ENCODE results near the gene EEFSEC. TPM values are rescaled to one million over a fixed set of nuclear protein-coding genes. Genes with fewer than 3 reads are reported as not detected.

Gene EEFSEC
- total RNA-seq, 1 donor from 2014 or later = 0.92 TPM

- no peaks in the 10 kb centered on the region for H3K27me3 ChIP-seq
- Mint-ChIP-seq H3K9me3 (no peaks in the 10 kb centered on the region), H3K4me3 (no peak overlapping the region), H3K27ac (no peak overlapping the region), H3K36me3 (no peaks in the 10 kb centered on the region), H3K27me3 (ENCODE audit: insufficient read depth, low read depth) (no peaks in the 10 kb centered on the region), H3K4me1 (no peaks in the 10 kb centered on the region)
- no peaks in the 10 kb centered on the region for H3F3A ChIP-seq (ENCODE audit: low read depth)
- H3K4me1 ChIP-seq = no peaks in the 10 kb centered on the region
- no peak overlapping the region for H3K9ac ChIP-seq
- no peaks in the 10 kb centered on the region for H3K36me3 ChIP-seq
- no peak for DNase-seq (ENCODE audit: low spot score)
- no peaks in the 10 kb centered on the region for H3K9me3 ChIP-seq (ENCODE audit: low read depth)
- no peaks in the 10 kb centered on the region for H3K79me2 ChIP-seq (ENCODE audit: low read depth)
- TF ChIP-seq, protein P1, sequence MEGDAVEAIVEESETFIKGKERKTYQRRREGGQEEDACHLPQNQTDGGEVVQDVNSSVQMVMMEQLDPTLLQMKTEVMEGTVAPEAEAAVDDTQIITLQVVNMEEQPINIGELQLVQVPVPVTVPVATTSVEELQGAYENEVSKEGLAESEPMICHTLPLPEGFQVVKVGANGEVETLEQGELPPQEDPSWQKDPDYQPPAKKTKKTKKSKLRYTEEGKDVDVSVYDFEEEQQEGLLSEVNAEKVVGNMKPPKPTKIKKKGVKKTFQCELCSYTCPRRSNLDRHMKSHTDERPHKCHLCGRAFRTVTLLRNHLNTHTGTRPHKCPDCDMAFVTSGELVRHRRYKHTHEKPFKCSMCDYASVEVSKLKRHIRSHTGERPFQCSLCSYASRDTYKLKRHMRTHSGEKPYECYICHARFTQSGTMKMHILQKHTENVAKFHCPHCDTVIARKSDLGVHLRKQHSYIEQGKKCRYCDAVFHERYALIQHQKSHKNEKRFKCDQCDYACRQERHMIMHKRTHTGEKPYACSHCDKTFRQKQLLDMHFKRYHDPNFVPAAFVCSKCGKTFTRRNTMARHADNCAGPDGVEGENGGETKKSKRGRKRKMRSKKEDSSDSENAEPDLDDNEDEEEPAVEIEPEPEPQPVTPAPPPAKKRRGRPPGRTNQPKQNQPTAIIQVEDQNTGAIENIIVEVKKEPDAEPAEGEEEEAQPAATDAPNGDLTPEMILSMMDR (IDR thresholded peaks at IDR 0.05) = no peak
- no peak for TF ChIP-seq EZH2 (IDR thresholded peaks at IDR 0.05)
- no peak for TF ChIP-seq EZH2phosphoT487 (IDR thresholded peaks at IDR 0.05)
- H3K4me3 ChIP-seq = no peak overlapping the region
- no peaks in the 10 kb centered on the region for H4K20me1 ChIP-seq (ENCODE audit: low read depth)
- no peak overlapping the region for H3K4me2 ChIP-seq
- no peak overlapping the region for H3K27ac ChIP-seq
- H2AFZ ChIP-seq (replicated peaks) = no peak overlapping the region
Observed at GRCh38 chr3:128301186-128302023, 148.1 kb downstream of the EEFSEC start.

- TF ChIP-seq, protein P1 (IDR thresholded peaks at IDR 0.05) = no peak
- TF ChIP-seq EZH2phosphoT487 (IDR thresholded peaks at IDR 0.05) (no peak), EZH2 (IDR thresholded peaks at IDR 0.05) (no peak)
- no peaks in the 10 kb centered on the region for H3K36me3 Mint-ChIP-seq
- Histone ChIP-seq H3K9ac (no peak overlapping the region), H3K36me3 (no peaks in the 10 kb centered on the region), H3K4me1 (no peaks in the 10 kb centered on the region), H3F3A (ENCODE audit: low read depth) (no peaks in the 10 kb centered on the region), H3K79me2 (ENCODE audit: low read depth) (no peaks in the 10 kb centered on the region), H3K4me3 (no peak overlapping the region), H2AFZ (replicated peaks) (no peak overlapping the region), H4K20me1 (ENCODE audit: low read depth) (no peaks in the 10 kb centered on the region), H3K4me2 (no peak overlapping the region), H3K27me3 (no peaks in the 10 kb centered on the region), H3K9me3 (ENCODE audit: low read depth) (no peaks in the 10 kb centered on the region), H3K27ac (no peak overlapping the region)
- H3K9me3 Mint-ChIP-seq = no peaks in the 10 kb centered on the region
- no peak overlapping the region for H3K4me3 Mint-ChIP-seq
- peaks cover 2% of the 10 kb centered on the region for H3K4me1 Mint-ChIP-seq
- peaks cover 2% of the 10 kb centered on the region for H3K27me3 Mint-ChIP-seq (ENCODE audit: insufficient read depth, low read depth)
- DNase-seq (ENCODE audit: low spot score) = no peak
- no peak overlapping the region for H3K27ac Mint-ChIP-seq
Observed at GRCh38 chr3:128306481-128306880, 153.2 kb downstream of the EEFSEC start.

DNA sequence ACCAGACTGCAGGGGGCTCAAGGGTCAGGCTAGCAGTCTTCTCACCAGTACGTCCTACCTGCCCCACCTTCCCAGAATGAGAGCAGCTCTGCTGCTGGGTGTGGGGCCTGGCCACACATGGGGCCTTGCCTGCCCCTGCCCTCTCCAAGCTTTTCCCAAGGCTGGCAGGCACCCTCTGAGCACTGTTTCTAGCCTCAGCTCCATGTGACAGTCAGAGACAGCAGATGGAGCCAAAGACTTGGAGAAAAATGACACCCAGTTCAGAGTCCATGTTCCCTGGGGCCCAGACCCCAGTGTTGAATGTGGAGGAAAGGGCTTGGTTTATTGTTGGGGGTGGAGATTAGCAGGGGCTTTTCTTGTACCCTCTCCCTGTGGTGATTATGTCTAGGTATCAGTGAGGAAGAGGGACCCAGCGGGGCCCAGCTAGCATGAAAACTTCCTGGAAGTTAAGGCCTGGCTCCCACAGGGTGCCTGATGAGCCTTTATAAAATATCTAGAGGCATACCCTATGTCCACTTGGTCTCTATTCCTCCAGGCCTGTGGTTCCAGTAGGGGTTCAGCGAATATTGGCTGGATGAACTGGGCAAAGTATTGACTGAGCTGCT, 153.8 kb downstream of the EEFSEC start:
- Histone ChIP-seq H2AFZ (replicated peaks) (no peak overlapping the region), H3K4me2 (no peak overlapping the region), H3K9ac (no peak overlapping the region), H3K4me3 (no peak overlapping the region), H4K20me1 (ENCODE audit: low read depth) (no peaks in the 10 kb centered on the region), H3K36me3 (no peaks in the 10 kb centered on the region), H3K27ac (no peak overlapping the region), H3F3A (ENCODE audit: low read depth) (no peaks in the 10 kb centered on the region), H3K4me1 (no peaks in the 10 kb centered on the region), H3K9me3 (ENCODE audit: low read depth) (no peaks in the 10 kb centered on the region), H3K79me2 (ENCODE audit: low read depth) (no peaks in the 10 kb centered on the region), H3K27me3 (no peaks in the 10 kb centered on the region)
- Mint-ChIP-seq H3K9me3 (no peaks in the 10 kb centered on the region), H3K27me3 (ENCODE audit: insufficient read depth, low read depth) (peaks cover 2% of the 10 kb centered on the region), H3K27ac (no peak overlapping the region), H3K4me1 (peaks cover 7% of the 10 kb centered on the region), H3K36me3 (no peaks in the 10 kb centered on the region), H3K4me3 (no peak overlapping the region)
- TF ChIP-seq EZH2 (IDR thresholded peaks at IDR 0.05) = no peak
- TF ChIP-seq EZH2phosphoT487 (IDR thresholded peaks at IDR 0.05) = no peak
- TF ChIP-seq, protein P1 (IDR thresholded peaks at IDR 0.05) = peak; percentile 56
- DNase-seq (ENCODE audit: low spot score) = peak; percentile 61
